Measurements from ENCODE around the gene GALNT1. TPM values are rescaled to one million over a fixed set of nuclear protein-coding genes. Genes with fewer than 3 reads are reported as not detected.

Gene GALNT1
- total and polyA plus RNA-seq, 4 donors = 57.3 to 96.8 (median 78.8) TPM

DNA sequence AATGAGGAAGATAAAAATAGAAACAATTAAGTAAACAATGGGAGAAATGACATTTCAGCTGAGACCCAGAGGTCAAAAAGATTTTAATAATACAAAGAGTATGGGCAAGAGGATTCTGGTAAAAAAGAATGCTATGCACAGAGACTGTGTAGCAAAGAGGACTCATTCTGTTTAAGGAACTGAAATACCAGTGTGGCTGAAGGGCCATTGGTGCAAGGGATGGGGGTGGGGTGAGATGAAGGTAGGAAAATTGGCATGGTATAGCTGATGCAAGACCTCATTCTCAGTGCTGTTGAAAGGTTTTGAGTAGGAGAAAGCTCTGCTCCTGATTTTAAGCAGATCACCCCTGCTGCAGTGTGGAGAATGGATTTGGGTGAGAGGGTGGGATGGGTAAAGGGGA, 10.8 kb downstream of the GALNT1 start:
- Histone ChIP-seq H3K27me3 (ENCODE audit: control insufficient read depth, insufficient read depth, low read length) (no peaks in the 10 kb centered on the region), H3K9me3 (ENCODE audit: control insufficient read depth, insufficient read depth, low read length) (peaks cover 13% of the 10 kb centered on the region), H3K36me3 (ENCODE audit: control insufficient read depth, insufficient read depth, low read length) (no peaks in the 10 kb centered on the region), H3K4me3 (ENCODE audit: low read depth, low read length) (no peak overlapping the region), H3K4me1 (ENCODE audit: control insufficient read depth, insufficient read depth, low read length) (no peaks in the 10 kb centered on the region), H3K27ac (ENCODE audit: low read depth, low read length) (no peak overlapping the region)
- no peak for DNase-seq (ENCODE audit: low read depth in 4 of 6, low spot score in 6 of 6)

- Histone ChIP-seq H3K9me3 (ENCODE audit: control insufficient read depth, insufficient read depth, low read length) (peaks cover 2% of the 10 kb centered on the region), H3K36me3 (ENCODE audit: control insufficient read depth, insufficient read depth, low read length) (no peaks in the 10 kb centered on the region), H3K27me3 (ENCODE audit: control insufficient read depth, insufficient read depth, low read length) (no peaks in the 10 kb centered on the region), H3K4me1 (ENCODE audit: control insufficient read depth, insufficient read depth, low read length) (no peaks in the 10 kb centered on the region), H3K4me3 (ENCODE audit: low read depth, low read length) (no peak overlapping the region), H3K27ac (ENCODE audit: low read depth, low read length) (no peak overlapping the region)
- WGBS (ENCODE audit: insufficient coverage) = 95% methylated on average over 2 of the region's 4 CpGs
- DNase-seq (ENCODE audit: low read depth in 4 of 6, low spot score in 6 of 6) = no peak
Observed at GRCh38 chr18:35593859-35594258, 12.3 kb downstream of the GALNT1 start.

DNA sequence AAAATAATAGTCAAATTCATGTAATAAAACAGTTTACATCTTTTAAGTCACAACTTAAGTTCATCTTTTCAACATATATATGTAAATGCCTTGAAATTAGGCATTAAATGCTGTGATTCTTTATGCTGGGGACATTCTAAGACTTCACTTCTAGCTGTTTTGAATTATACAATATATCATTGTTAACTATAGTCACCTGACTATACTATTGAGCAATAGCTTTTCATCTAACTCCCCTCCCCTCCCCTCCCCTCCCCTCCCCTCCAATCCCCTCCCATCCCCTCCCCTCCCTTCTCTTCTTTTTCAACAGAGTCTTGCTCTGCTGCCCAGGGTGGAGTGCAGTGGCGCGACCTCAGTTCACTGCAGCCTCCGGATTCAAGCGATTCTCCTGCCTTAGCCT, 16.2 kb downstream of the GALNT1 start:
- Histone ChIP-seq H3K4me3 (ENCODE audit: low read depth, low read length) (no peak overlapping the region), H3K27me3 (ENCODE audit: control insufficient read depth, insufficient read depth, low read length) (no peaks in the 10 kb centered on the region), H3K4me1 (ENCODE audit: control insufficient read depth, insufficient read depth, low read length) (no peaks in the 10 kb centered on the region), H3K9me3 (ENCODE audit: control insufficient read depth, insufficient read depth, low read length) (peaks cover 15% of the 10 kb centered on the region), H3K27ac (ENCODE audit: low read depth, low read length) (no peak overlapping the region), H3K36me3 (ENCODE audit: control insufficient read depth, insufficient read depth, low read length) (no peaks in the 10 kb centered on the region)
- DNase-seq (ENCODE audit: low read depth in 4 of 6, low spot score in 6 of 6) = no peak
- WGBS (ENCODE audit: insufficient coverage) = 100% methylated on average over 1 of the region's 4 CpGs

- WGBS (ENCODE audit: insufficient coverage) = 100% methylated on average over 2 of the region's 4 CpGs
- H3K27ac ChIP-seq (ENCODE audit: low read depth, low read length) = no peak overlapping the region
Observed at GRCh38 chr18:35602193-35602820, 20.8 kb downstream of the GALNT1 start.

GRCh38 chr18:35603008-35603407, 21.5 kb downstream of the GALNT1 start:
- H3K27me3 ChIP-seq (ENCODE audit: control insufficient read depth, insufficient read depth, low read length) = no peaks in the 10 kb centered on the region
- no peak overlapping the region for H3K27ac ChIP-seq (ENCODE audit: low read depth, low read length)
- no peaks in the 10 kb centered on the region for H3K4me1 ChIP-seq (ENCODE audit: control insufficient read depth, insufficient read depth, low read length)
- no peak for DNase-seq (ENCODE audit: low read depth in 4 of 6, low spot score in 6 of 6)
- peaks cover 25% of the 10 kb centered on the region for H3K9me3 ChIP-seq (ENCODE audit: control insufficient read depth, insufficient read depth, low read length)
- no peaks in the 10 kb centered on the region for H3K36me3 ChIP-seq (ENCODE audit: control insufficient read depth, insufficient read depth, low read length)
- H3K4me3 ChIP-seq (ENCODE audit: low read depth, low read length) = no peak overlapping the region

More at GRCh38 chr18:35602193-35602820, 20.8 kb downstream of the GALNT1 start:
- Histone ChIP-seq H3K27me3 (ENCODE audit: control insufficient read depth, insufficient read depth, low read length) (no peaks in the 10 kb centered on the region), H3K4me1 (ENCODE audit: control insufficient read depth, insufficient read depth, low read length) (no peaks in the 10 kb centered on the region), H3K9me3 (ENCODE audit: control insufficient read depth, insufficient read depth, low read length) (peaks cover 25% of the 10 kb centered on the region), H3K36me3 (ENCODE audit: control insufficient read depth, insufficient read depth, low read length) (no peaks in the 10 kb centered on the region), H3K4me3 (ENCODE audit: low read depth, low read length) (no peak overlapping the region)
- no peak for DNase-seq (ENCODE audit: low read depth in 4 of 6, low spot score in 6 of 6)

DNA sequence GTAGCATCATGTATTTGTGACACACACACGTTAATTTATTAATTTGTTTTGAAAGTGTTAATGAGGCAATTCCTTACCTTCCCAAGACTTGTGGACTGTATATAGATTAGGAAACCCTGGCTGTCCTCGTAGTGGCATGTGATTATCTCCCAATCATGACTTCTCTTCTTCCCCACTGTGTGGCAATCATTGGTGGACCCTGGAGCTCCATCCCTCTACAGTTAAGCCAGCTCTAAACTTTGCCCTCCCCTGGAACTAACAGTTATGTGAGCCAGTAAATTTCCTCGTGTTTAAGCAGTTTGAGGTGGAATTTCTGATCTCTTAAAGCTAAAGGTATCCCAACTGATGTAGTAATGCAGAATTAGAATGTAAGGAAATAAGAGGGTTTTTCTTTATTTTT, 22.0 kb downstream of the GALNT1 start:
- no CpG with 5 or more reads among the region's 3 CpGs for WGBS (ENCODE audit: insufficient coverage)
- DNase-seq (ENCODE audit: low read depth in 4 of 6, low spot score in 6 of 6) = no peak
- Histone ChIP-seq H3K27me3 (ENCODE audit: control insufficient read depth, insufficient read depth, low read length) (no peaks in the 10 kb centered on the region), H3K27ac (ENCODE audit: low read depth, low read length) (no peak overlapping the region), H3K36me3 (ENCODE audit: control insufficient read depth, insufficient read depth, low read length) (no peaks in the 10 kb centered on the region), H3K4me3 (ENCODE audit: low read depth, low read length) (no peak overlapping the region), H3K4me1 (ENCODE audit: control insufficient read depth, insufficient read depth, low read length) (no peaks in the 10 kb centered on the region), H3K9me3 (ENCODE audit: control insufficient read depth, insufficient read depth, low read length) (peaks cover 25% of the 10 kb centered on the region)

- Histone ChIP-seq H3K27me3 (ENCODE audit: control insufficient read depth, insufficient read depth, low read length) (no peaks in the 10 kb centered on the region), H3K9me3 (ENCODE audit: control insufficient read depth, insufficient read depth, low read length) (peaks cover 21% of the 10 kb centered on the region), H3K36me3 (ENCODE audit: control insufficient read depth, insufficient read depth, low read length) (no peaks in the 10 kb centered on the region), H3K4me1 (ENCODE audit: control insufficient read depth, insufficient read depth, low read length) (no peaks in the 10 kb centered on the region), H3K4me3 (ENCODE audit: low read depth, low read length) (no peak overlapping the region), H3K27ac (ENCODE audit: low read depth, low read length) (no peak overlapping the region)
- no peak for DNase-seq (ENCODE audit: low read depth in 4 of 6, low spot score in 6 of 6)
- no CpG with 5 or more reads among the region's 3 CpGs for WGBS (ENCODE audit: insufficient coverage)
Observed at GRCh38 chr18:35604369-35604768, 22.8 kb downstream of the GALNT1 start.

- Histone ChIP-seq H3K27ac (ENCODE audit: low read depth, low read length) (no peak overlapping the region), H3K27me3 (ENCODE audit: control insufficient read depth, insufficient read depth, low read length) (no peaks in the 10 kb centered on the region), H3K4me1 (ENCODE audit: control insufficient read depth, insufficient read depth, low read length) (no peaks in the 10 kb centered on the region), H3K4me3 (ENCODE audit: low read depth, low read length) (no peak overlapping the region), H3K36me3 (ENCODE audit: control insufficient read depth, insufficient read depth, low read length) (no peaks in the 10 kb centered on the region), H3K9me3 (ENCODE audit: control insufficient read depth, insufficient read depth, low read length) (peaks cover 18% of the 10 kb centered on the region)
- no CpG with 5 or more reads among the region's 3 CpGs for WGBS (ENCODE audit: insufficient coverage)
- DNase-seq (ENCODE audit: low read depth in 4 of 6, low spot score in 6 of 6) = no peak
Observed at GRCh38 chr18:35605686-35606417, 24.3 kb downstream of the GALNT1 start.

DNA sequence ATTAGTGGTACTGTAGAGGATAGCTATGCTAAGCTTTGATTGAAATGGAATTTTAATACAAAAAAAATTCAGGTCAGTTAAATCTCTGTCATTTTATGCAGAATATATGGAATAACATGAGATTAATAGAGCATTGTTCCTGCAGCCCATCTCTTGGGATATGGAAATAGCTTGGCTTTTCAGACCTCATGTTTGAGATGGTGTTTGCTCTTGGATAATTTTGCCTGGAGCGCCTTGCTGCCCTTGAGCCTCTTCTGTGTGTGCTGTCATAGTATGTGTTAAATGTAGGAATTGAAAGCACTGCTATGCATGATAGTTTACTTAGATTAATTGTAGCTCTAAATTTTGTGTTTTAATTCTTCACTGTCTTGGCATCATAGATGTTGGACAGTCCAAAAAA, 27.7 kb downstream of the GALNT1 start:
- 100% methylated on average over 1 of the region's 1 CpG for WGBS (ENCODE audit: insufficient coverage)
- Histone ChIP-seq H3K36me3 (ENCODE audit: control insufficient read depth, insufficient read depth, low read length) (no peaks in the 10 kb centered on the region), H3K4me3 (ENCODE audit: low read depth, low read length) (no peak overlapping the region), H3K4me1 (ENCODE audit: control insufficient read depth, insufficient read depth, low read length) (no peaks in the 10 kb centered on the region), H3K9me3 (ENCODE audit: control insufficient read depth, insufficient read depth, low read length) (no peaks in the 10 kb centered on the region), H3K27me3 (ENCODE audit: control insufficient read depth, insufficient read depth, low read length) (no peaks in the 10 kb centered on the region), H3K27ac (ENCODE audit: low read depth, low read length) (no peak overlapping the region)
- DNase-seq (ENCODE audit: low read depth in 4 of 6, low spot score in 6 of 6) = no peak

DNA sequence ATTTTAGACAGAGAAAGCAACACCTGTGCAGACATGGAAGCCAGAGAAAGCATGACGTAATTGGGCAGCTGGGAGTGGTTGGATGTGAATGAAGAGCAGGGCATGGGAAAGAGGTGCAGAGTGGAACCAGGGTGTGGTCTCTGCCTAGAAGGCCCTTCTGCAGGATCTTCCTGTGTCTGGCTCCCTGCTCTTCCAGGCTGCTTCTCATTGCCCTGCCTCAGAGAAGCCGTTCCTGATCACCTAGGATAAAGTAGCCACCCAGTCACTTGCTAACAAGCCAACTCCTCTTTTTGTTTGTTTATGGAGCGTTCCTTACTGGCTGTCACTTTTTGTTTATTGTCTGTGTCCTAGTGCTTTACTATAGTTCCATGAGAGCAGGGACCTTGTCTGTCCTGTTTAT, 28.5 kb downstream of the GALNT1 start:
- Histone ChIP-seq H3K4me1 (ENCODE audit: control insufficient read depth, insufficient read depth, low read length) (no peaks in the 10 kb centered on the region), H3K36me3 (ENCODE audit: control insufficient read depth, insufficient read depth, low read length) (no peaks in the 10 kb centered on the region), H3K27me3 (ENCODE audit: control insufficient read depth, insufficient read depth, low read length) (no peaks in the 10 kb centered on the region), H3K9me3 (ENCODE audit: control insufficient read depth, insufficient read depth, low read length) (no peaks in the 10 kb centered on the region), H3K4me3 (ENCODE audit: low read depth, low read length) (no peak overlapping the region), H3K27ac (ENCODE audit: low read depth, low read length) (no peak overlapping the region)
- 75% methylated on average over 1 of the region's 3 CpGs for WGBS (ENCODE audit: insufficient coverage)
- no peak for DNase-seq (ENCODE audit: low read depth in 4 of 6, low spot score in 6 of 6)

Data from spinal cord (tissue), 10 donors.